Embryonic facial prominence (tissue), 1 donor: ENCODE results near the gene CIBAR2.

ENCODE experiments used
- DNase-seq: peaks from one replicate; pipeline ENCODE4 v3.0.0-alpha.2; 2016; ENCODE audit errors: extremely low spot score

Gene CIBAR2

DNA sequence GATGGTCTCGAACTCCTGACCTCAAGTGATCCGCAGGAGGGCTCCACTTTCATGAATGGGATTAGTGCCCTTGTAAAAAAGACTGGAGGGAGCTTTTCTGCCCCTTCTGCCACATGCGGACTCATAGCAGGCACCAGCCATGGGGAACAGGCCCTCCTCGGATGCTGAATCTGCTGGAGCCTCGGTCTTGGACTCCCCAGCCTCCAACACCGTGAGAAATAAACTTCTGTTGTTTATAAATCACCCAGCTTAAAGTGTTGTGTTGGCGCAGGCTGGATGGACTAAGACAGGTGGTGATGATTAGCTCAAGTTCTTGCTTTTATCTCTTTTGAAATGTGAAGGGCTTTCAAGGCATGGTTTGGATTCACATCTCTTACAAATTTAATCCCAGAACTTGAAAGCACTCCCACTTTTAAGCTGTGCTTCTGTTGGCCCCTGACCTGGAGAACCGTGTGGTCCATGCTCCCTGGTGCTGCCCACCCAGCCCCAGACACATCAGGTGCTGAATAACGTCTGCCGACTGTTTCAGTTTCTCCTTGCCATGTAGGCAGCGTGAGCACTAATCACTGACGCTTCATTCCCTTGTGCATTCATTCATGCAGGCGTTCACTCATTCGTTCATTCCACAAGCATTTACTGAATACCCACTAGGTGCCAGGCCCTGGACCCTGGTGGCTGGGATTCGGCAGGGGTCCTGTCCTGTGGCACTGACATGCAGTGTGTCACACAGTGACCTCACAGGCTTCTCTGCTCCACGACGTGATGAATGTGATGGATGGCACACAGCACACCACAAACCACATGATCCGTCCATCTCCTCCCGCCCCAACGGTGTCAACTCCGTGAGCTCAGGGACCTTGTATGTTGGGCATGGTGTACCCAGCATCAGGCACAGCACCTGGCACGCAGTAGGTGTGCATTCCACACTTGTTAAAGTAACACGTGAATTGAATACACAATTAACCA, 8.9 kb downstream of the CIBAR2 start:
- no peak for DNase-seq

DNA sequence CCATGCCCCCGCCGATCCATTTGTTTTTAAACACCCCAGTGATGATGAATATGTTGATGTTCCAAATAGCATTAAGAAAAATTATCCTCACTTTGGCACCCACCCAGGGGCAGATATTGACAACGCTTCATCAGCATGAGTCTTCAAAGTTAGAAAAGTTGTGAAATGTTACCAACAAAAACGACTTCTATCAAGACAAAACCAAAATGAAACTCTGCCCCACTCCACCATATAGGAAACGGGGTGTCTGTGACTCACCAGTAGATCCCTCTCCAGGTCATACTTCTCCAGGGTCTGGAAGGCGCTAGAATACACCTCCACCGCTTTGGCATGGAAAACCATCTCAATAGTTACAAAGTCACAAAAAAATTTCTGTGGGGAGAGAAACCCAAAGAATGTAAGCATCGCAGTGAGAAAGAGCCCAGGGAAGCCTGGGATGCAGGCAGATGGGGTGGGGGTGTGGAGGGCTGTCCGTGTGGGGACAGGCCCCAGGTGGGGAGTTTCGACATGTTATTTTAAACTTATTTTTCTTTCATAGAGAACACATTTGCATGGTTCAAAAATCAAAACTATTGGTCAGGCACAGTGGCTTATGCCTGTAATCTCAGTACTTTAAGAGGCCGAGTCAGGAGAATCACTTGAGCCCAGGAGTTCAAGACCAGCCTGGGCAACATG, 10.2 kb downstream of the CIBAR2 start:
- no peak for DNase-seq

DNA sequence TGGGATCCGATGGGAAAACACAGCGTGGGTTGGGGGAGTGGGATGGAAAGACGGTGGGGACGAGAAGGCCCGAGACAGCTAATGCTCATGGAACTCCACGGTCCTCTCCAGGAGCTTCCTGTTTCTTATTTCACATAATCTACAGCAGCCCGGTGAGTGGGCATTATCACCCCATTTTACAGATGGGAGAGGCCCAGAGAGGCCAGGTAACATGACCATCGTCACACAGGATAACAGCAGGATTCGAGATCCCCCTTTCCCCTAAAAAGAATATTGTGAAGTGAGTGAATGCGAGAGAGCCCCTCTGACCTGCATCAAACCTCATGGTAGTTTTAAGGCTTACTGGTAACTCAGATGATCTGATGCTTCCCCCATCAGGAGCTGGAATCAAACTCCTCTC, 12.0 kb downstream of the CIBAR2 start:
- DNase-seq, result no peak

DNA sequence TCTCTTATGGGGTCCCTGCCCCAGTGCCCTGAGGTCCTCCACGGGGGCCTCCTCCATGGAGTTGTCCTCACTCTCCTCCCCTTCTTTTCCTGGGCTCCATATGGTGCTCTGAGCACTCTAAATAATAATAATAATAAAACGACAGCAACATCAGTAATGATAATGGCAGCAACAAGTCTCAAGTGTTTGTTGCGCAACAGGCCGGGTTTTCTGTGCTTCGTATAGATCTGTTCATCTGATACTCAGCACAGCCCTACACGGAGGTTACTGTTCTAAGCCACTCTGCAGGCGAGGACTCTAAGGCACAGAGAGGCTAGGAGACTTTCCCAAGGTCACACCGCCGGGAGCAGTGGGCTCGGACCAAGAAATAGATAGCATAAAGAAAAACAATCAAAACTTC, 13.7 kb downstream of the CIBAR2 start:
- DNase-seq, result no peak

DNA sequence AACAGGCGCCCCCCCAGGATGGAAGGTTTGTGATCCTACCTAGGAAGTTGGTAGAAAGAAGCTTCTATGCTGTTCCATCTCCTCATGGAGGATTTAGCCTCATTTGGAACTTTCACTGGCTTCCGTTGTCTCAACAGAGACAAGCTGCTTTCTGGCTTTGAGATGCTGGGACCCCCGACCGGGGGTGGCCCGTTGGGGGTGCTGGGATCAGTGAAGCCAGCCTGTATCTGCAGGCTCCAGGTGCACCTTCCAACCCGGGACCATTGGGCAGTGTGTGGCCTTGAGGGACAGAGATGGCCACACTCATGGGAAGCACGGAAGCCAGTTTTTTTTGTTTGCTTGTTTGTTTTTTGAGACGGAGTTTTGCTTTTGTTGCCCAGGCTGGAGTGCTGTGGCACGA, 15.4 kb downstream of the CIBAR2 start:
- no peak for DNase-seq

DNA sequence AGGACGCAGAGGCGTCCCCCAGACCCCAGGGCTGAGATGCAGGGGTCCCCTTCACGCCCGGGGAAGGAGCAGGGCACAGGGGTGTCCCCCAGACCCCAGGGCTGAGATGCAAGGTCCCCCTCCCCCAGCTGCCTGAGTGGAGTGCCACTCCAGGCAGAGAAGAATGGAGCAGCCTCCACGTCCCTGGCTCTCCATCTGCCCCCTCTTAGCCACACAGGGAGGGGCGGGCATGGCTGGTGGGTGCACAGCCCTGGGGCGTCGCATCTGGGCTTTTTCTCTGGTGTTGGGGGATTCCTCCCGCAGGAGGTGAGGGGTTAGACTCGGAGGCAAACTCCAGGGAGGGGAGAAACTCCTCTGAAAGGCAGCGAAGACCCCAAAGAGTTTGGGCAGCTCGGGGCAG, 17.5 kb downstream of the CIBAR2 start:
- no peak for DNase-seq

DNA sequence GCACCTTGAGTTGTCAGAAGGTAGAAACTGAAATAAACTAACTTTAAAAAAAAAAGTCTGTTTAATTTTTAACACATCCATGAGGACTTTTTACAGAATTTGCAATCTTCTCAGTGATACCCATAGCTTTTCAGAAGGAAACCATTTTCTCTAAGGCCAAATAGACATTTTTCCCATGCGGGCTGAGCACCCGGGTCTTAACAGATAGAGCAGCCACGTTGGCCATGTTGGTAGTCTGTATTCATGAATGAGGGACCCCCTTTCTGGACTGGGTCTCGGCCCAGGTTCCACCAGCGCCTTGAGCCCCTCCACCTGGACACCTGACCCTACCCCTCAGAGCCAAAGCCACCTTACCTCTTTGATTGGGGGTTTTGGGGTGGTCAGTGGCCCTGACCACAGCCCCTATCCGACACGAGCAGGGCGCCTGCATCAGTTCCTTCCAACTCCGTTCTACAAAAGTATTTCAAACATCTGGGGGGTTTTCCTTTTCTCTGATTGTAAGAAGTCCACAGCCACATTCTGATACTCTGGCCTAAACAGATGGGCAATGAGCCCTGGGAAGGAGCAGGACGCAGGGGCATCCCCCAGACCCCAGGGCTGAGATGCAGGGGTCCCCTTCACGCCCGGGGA, 18.0 kb downstream of the CIBAR2 start:
- no peak for DNase-seq

DNA sequence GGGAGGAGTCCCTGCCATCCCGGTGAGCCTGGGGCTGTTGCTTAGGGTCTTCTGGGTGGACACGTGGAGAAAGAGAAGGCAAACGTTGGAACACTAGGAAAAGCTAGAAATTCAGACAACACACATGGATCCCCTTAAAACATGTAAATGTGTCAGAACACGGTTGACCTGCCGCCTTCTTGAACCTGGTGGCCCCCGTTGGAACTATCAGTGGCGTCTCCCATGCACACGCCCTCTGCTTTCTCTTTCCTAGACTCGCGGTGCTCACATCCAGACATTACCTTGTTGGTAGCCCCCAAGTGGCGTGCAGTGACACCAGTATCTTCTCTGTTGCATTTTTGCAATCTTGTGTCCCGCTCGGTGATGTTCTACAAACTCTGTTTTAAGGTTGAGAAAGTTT, 18.6 kb downstream of the CIBAR2 start:
- no peak for DNase-seq

DNA sequence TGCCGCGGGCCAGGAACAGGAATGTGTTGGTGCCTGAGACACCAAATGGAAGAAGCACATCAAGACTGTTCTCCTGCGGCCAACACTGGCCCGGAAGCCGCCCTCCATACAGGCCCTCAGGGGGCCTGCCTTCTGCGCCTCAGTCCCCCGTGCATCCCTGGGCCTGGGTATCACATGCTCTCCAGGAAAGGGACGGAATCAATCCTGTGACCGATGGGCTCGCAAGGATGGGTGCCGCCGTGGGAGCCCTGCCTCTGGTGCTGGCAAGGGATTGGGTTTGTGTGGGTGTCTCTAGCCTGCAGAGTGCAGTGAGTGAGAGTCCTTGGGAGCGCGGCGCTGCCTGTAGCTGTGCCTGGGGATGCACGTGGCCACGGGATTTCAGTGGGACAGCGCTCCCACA, 19.4 kb downstream of the CIBAR2 start:
- DNase-seq, result no peak

DNA sequence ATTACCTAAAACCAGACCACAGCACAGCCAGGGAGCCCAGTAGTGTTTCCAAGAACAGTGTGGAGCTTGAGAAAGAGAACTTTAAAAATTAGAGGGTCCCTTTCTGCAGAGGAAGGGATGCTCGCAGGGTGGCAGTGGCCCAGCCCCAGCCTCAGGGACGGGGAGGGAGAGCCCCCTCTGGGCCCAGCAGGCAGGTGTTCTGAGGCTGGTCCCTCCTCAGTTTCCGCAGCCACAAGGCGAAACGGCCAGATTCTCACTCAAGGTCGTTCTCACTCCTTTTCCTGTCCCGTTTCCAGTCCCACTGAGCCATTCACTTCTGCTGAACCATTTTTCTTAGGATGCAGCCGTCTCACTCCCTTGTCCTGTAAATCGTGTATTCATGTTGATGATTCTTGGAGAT, 20.0 kb downstream of the CIBAR2 start:
- DNase-seq, result no peak

DNA sequence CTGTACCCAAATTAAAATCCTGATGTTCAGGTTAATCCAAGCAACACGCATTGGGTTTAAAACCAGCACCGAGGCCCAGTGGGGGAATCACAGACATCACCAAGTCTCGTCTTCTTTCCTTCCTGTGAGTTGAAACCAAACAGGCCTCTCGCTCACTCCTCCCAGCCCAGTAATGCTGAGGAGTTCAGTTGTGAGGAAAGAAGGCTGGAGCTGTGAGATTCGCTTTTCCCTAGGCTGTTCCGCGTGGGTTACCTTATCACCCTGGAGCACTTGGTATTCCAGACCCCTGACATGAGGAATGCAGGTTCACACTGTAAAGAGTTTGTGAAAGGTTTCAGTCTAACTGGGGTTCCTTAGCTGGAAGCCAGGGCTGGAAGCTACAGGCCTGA, 20.8 kb downstream of the CIBAR2 start:
- no peak for DNase-seq

DNA sequence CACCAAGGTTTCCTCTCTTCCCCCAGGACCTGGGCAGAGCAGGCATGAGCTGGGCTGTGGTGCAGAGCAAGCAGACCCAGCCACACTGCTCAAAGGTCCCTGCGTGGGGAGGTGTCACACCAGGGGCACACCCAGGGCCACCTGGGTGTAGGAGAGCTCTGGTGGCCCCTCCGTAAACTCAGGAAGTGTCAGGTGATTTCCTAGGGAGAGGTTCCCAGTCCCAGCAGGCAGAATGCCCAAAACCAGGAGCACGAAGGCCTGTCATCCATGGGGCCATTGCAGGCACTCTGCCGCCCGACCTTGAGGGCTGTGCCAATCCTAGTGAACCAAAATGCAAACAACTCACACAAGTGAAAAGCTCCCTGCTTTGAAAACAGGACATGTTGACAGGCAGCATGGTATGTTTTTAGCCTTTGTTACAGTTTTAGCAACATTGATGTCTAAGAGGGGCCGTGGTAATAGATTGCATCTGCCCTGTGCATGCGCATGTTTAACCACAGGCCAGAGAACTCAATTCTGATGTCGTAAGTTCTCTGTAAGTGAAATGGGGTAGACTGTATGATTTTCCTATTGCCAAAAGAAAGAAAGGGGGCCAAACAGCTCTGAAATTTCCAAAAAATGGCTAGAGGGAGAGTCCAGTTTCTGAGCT, 21.3 kb downstream of the CIBAR2 start:
- DNase-seq, result no peak

DNA sequence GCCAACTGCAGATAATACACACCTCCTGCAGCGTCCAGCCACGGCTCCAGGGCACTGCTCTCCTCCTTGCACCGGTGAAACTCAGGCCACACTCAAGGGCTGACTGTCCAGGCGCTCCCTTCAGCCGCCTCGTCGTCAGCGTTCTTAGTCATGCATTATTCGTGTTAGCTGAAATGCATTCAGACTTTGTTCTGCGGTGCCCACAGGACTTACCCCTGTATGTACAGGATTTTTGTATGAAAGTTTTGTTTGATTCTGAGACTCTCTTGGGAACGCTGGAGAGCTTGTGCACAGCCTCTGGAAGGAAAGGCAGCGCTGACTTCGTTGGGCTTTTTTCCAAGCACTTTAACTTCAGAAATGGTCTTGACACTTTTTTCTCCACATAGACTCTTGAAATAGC, 22.1 kb downstream of the CIBAR2 start:
- DNase-seq, result no peak

DNA sequence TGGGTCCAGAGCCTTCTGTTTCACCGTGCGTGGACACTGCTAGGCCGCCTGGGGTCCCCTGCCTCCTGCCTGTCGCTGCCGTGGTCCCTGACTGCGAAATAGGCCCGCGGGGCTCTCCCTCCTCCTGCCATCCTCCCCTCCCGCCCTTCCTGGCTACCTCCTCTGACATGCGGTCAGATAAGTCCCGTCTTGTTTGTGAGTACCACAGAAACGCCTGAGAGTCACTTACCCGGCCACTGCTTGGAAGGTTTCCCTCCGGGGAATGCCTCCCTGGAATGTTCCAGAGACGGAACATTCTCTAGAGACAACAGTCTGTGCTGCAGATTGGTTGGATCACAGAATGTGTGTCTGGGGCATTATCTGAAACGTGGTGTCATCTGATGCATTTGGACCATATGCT, 22.7 kb downstream of the CIBAR2 start:
- no peak for DNase-seq

DNA sequence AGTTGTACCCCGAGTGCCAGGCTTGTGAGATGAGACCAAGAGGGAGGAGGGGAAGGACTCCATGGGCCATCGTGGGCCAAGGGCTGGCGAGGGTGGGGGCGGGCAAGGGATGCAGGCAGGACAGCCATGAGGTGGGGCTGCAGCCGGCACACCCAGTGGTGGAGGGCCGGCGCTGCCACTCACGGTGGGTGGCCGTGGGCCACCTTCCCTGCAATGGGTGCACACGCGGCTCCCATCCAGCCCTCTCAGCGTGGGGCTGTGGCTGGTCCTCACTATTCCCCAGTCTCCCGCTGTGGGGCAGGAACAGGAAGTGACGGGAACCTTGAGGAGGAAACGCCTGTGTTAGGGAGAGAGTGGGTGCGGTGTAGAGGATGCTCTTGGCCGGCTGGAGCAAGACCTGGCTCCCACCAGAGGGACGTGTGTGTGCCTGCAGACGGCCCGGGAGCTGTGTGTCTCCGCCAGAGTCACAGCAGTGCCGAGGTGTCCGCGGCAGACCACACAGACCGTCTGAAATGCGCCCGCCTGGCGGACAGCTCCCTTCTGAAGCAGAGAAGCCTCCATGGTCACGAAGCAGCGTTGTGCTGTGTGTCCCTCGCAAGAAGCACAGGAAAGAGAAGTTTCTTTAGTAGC, 23.6 kb downstream of the CIBAR2 start:
- no peak for DNase-seq

DNA sequence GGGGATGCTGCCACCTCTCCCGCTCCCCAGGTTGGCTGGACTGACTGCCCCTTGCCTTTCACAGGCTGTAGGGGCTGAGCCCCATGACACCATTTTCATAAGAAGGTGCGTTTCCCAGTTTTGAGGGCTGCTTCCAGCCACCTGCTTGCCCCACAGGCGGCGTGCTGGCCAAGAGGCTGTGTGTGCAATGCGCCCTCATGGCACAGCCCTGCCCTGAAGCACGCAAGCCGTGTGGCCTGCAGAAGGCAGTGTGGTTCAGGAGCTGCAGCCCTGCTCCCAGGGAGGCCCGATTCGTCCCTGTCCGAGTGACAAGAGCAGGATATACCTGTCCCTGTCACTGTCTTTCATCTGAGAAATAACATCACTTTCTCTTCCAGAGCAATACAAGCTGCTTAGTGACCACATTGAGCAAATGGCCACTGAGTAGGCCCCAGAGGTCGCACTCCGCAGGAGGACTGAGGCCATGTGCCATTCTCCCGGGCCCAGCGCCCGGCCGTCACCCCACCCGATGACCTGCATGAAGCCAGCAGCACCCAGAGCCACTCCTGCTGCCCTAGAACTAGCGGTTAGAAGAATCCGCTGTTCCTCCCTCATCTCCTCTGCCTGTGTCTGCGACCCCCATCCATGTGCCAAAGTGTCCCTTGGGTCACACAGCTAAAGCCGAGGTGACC, 24.2 kb downstream of the CIBAR2 start:
- DNase-seq, result no peak

DNA sequence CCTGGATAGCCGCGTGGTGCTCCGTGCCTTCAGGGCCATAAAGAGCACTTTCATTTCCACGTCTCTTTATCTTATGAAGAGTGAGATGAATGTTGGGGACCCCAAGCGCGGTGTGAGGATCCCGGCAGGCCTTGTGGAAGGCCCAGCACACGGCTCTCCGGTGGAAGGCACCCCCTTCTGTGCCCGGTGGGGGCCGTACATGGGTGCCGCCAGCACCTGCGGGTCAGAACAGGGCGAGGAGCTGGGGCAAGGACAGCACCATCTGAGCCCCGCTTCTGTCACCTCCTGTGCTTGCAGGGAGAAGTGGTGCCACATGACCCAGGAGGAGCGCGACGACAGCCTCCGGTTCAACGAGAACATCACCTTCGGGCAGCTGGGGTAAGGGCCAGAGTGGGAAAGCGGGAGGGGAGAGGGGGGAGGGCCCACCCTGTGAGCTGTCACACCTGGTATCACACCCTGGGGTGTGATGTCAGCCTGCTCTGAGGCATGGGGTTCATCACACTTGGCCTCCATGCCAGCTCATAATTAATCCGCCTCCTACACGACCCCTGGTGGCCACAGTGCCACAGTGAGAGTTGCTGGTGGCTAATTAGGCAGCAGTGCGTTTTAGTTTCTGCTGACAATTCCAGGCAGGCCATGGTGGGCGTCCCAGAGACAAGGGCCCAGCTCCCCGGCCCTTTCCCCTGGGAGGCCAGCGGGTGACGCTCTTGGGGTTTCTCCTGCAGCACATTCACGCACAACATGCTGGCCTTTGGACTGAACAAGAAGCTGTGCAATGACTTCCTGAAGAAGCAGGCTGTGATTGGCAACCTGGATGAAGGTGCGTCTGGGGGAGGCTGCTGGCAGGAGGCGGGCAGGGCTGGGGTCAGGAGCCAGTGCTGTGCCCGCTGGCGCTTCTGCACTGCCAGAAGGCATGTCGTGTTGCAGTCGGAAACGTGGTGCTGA, 25.7 kb downstream of the CIBAR2 start:
- DNase-seq, result no peak

DNA sequence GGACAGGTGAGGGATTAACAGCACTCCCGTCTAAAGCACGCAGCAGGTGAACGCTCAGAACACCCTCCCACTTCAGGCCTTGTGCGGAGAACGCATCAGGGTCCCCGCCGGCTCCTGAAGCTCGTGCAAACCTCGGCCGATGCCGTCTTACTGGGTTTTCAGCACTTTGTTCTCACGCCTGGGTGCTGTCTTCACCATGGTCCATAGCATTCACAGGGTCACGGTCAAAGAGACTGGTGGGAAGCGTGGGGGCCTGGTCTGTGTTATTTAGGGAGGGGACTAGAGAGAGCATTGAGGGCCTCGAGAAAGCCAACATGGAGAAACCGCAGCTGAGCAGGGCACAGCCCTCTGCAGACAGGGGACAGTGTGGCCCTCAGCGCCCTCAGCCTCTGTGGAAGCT, 26.6 kb downstream of the CIBAR2 start:
- no peak for DNase-seq

DNA sequence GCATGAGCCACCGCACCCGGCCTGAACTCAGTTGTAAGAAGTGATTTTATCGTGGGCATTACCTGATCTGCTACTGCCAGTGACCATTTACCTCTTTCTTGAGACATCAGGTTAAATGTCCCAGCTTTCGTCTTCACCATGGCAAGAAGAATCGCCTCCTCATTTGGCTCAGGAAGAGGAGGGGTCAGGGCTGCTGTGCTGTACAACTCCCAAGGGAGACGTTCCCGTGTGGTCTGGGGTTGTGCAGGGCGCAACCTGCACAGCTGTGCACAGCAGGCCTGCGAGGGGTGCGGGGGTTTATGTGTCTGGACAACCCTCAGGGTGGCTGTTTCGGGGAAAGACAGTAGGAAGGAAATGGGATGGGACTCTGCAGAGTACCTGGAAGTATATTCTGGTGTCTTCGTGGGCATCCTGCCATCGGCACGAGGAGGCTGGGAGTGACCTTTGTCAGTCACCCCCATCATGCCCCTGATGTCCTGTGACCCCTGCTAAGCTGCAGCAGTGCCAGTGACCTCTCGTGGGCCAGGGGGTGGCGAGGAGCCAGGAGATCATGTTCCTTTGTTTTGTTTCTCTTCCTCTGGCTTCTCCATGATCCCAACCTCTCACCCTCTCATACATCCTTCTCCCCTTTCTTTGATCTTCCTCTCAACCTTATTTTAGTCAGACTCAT, 27.3 kb downstream of the CIBAR2 start:
- no peak for DNase-seq
